Astrocyte of the hippocampus (primary cell): Measurements from ENCODE around the gene RNU6-7.

Experiments
- DNase-seq: peaks from one replicate; pipeline ENCODE4 v3.0.0; 2011; ENCODE audit warnings: low read depth, low spot score

The RNU6-7 gene

GRCh38 chr14:32201816-32202490 lies at the start of gene RNU6-7:
TSS of gene RNU6-7 (plus strand) at chr14:32202045.
- peak; percentile 52 for DNase-seq

GRCh38 chr14:32166029-32166428 lies 35.8 kb upstream of the RNU6-7 start:
- DNase-seq: no peak

GRCh38 chr14:32166924-32167323 lies 34.9 kb upstream of the RNU6-7 start:
- DNase-seq: no peak

- peak; percentile 47 for DNase-seq
Observed at GRCh38 chr14:32167907-32168306, 33.9 kb upstream of the RNU6-7 start.

GRCh38 chr14:32169191-32169590 lies 32.7 kb upstream of the RNU6-7 start:
- DNase-seq: no peak

- no peak for DNase-seq
Observed at GRCh38 chr14:32171469-32171868, 30.4 kb upstream of the RNU6-7 start.

- DNase-seq: no peak
Observed at GRCh38 chr14:32183151-32184058, 18.4 kb upstream of the RNU6-7 start.

- DNase-seq: no peak
Observed at GRCh38 chr14:32185097-32185496, 16.7 kb upstream of the RNU6-7 start.

GRCh38 chr14:32186248-32186647 lies 15.6 kb upstream of the RNU6-7 start:
- no peak for DNase-seq

GRCh38 chr14:32189811-32190210 lies 12.0 kb upstream of the RNU6-7 start:
- DNase-seq: no peak

- DNase-seq: peak; percentile 13
Observed at GRCh38 chr14:32190673-32191072, 11.2 kb upstream of the RNU6-7 start.

- DNase-seq: no peak
Observed at GRCh38 chr14:32192712-32193373, 9.0 kb upstream of the RNU6-7 start.

GRCh38 chr14:32193532-32193931 lies 8.3 kb upstream of the RNU6-7 start:
- DNase-seq: no peak

GRCh38 chr14:32195636-32196035 lies 6.2 kb upstream of the RNU6-7 start:
- DNase-seq: no peak

GRCh38 chr14:32197919-32198318 lies 3.9 kb upstream of the RNU6-7 start:
- no peak for DNase-seq

GRCh38 chr14:32200368-32201192 lies 1.3 kb upstream of the RNU6-7 start:
- no peak for DNase-seq

GRCh38 chr14:32201193-32201815 lies 541 bp upstream of the RNU6-7 start:
- peak; percentile 83 for DNase-seq

GRCh38 chr14:32202491-32202997 lies 699 bp downstream of the RNU6-7 start:
- DNase-seq: peak; percentile 44

- DNase-seq: peak; percentile 95
Observed at GRCh38 chr14:32202998-32203882, 1.4 kb downstream of the RNU6-7 start, which contains the start of gene RNU6-8. TSS of gene RNU6-8 (minus strand) at chr14:32203269.

GRCh38 chr14:32203928-32204357 lies 2.1 kb downstream of the RNU6-7 start:
- DNase-seq: peak; percentile 36
